Raji (cell line): ENCODE results near the gene ABHD16B.

Source experiments
- POLR2A ChIP-seq: IDR thresholded peaks from 2 replicates; pipeline ENCODE4 v1.6.1; 2011; ENCODE audit warnings: low read depth, low read length, control low read depth; ENCODE audit not compliant: insufficient read depth

Gene ABHD16B

DNA sequence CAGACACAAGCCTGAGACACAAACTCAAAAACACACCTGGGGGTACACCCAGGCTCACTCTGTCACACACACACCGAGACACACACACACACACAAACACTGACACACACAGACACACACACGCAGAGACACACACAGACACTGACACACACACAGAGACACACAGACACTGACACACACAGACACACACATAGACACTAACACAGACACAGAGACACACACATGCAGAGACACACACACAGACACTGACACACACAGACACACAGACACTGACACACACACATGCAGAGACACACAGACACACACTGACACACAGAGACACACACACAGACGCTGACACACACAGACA is 14.4 kb upstream of the ABHD16B start:
- TF ChIP-seq POLR2A: no peak

DNA sequence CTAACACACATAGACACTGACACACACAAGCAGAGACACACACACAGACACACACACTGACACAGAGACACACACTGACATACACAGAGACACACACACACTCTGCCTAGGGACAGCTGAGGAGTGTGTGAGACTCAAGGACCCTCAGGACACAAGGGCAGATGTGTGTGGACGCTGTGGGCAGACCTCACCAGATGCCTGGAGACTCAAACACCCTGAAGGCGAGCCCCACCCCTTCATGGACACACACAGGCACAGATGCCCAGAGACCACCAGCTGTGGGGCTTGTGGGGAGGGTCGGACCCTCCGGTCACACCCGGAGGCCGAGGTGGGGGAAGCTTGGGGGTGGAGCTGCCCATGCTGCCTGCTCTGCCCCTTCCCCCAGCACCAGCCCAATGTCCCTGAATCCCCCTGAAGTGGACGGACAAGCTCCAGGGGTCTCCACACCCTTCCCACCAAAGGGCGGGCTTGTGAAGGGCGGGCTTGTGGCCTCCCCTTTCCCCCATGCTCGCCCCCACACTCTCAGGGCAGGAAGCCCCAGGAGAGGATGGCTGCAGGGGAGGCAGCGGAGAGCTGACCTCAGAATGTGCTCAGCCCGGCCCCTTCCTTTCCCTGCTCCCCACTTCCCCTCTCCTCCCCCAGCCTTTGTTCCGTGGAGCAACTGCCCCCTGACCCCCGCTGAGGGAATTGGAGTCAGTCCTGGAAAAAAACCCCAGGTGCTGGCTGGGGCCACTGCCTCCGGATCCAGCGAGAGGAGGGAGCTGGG is 13.9 kb upstream of the ABHD16B start:
- no peak for TF ChIP-seq POLR2A

DNA sequence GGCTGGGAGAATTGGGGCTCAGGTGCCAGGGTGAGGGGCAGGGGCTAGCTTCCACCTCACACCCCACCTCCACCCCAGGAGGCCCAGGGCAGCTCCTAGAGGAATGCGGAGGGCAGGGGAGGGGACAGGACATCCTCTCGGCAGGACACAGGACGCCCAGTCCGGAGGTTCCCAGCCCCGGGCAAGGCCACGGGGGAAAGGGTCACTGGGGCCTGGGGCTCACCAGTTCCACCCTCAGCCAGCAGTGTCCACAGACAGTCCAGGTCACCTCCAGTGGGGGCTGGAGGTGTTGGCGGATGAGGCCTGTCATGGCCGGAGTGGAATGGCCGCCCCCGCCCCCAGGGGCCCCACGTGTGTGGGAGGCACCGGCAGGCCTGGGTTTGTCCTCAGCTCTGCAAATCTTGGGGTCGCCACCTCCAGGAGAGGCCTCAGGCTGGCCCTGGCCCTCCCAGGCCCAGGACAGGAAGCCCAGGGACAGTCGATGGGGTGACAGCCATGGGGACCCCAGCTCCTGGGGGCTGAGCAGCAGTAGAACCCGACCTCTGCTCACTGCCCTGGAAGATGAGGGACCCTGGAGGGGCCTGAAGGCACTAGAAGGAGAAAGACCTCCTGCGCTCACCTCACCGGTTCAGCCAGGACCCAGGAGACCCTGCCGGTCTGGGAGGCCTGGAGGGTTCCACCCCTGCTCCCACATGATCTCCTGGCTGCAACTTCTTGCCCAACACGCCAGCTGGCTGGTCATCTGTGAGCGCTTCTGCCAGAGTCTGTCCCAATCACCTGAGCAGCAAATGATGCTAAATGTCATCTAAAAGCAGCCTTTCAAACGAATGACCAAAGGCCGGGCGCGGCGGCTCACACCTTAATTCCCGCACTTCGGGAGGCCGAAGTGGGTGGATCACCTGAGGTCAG is 13.0 kb upstream of the ABHD16B start:
- no peak for TF ChIP-seq POLR2A

DNA sequence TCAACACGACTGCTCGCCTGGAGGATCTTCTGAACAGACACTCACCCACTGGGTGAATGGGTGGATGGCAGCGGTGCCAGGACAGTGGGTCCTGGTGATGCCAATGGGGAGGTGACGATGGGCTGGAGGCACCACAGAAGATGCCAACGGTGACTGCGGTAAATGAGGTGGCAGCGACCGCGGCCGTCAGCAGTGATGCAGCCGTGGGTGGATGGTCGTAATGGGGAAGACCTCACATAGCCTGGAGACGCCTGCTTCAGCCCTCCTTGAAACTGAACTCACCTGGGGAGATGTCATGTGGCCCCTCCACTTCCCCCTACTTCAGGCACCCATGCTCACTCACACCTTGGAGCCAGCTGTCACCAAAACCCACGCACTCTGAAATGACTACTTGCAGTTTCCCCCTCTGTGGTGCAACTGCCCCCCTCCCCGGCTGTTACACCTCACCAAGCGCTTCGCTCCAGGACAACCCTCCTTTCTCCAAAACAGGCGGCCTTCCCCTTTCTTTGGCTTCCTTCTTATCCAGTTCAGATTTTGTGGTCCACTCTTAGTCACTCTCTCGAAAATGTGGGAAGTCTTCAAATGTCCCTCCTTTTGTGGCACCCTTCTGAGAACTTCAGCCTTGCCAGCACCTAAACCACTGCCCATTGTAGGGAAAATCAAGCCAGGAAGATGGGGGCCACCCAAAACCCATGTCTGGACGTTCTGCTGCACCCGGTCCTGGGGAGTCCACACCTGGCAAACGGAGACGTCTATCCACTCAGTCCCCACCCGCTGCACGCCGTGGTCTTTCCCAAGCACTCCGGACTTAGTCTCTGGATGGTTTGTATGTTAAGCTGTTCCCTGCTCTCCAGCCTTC is 10.4 kb upstream of the ABHD16B start:
- no peak for TF ChIP-seq POLR2A

DNA sequence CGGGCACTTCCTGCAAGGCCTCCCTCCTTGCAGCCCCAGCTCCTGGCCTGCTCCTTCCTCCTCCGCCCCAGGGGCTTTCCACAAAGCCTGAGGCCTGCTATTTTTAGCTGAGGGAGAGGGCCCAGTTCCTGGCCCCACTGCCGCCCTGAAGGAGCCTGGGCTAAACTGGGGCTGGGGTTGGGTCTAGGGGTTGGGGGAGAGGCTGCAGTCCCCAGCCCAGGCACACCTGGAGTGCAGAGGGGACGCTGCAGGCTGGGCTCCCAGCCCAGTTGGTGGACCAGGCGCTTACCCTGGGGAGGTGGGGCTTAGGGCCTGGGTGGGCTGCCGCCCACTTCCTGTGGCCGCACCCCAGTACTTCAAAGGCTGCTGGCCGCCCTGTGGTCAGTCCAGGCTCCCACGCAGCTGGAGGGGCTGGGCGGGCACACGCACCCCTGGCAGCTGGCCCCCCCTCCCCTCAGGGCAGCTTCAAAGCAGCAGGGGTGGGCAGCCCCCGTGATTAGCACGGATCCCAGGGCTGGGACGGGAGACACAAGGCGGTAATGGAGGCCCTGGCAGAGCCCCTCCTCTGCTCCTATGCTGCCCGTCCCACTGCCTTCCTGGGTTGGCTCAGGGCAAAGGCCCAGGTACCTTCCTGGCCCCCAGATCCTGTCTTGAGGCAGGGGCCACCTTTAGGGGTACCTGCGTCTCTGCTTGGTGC is 7.1 kb upstream of the ABHD16B start:
- TF ChIP-seq POLR2A: no peak

DNA sequence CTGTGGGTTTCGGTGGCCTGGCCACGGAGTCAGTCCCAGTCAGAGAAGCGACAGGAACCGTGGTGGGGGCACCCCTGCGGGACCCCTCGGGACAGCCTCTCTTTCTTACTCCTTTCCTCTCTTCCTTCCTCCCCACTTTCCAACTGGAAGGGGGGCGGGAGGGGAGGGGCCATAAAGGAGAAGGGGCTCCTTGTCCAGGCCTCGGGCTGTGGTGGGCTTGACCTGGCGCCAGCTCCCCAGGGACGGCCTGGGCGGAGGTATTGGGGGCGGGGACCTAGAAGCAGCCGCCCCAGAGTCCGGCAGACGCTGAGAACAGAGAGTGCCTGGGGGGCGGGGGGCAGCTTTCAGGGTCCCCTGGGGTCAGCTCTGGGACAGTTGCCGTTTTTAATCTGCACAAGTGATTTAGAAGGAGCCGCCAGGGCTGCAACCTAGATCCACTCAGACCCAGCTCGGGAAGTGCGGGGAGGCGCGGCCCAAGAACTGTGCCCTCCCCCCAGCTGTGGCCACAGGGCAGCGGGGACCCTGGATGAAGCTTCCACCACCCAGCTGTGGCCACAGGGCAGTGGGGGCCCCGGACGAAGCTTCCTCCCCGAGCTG is 6.4 kb upstream of the ABHD16B start:
- TF ChIP-seq POLR2A: no peak

DNA sequence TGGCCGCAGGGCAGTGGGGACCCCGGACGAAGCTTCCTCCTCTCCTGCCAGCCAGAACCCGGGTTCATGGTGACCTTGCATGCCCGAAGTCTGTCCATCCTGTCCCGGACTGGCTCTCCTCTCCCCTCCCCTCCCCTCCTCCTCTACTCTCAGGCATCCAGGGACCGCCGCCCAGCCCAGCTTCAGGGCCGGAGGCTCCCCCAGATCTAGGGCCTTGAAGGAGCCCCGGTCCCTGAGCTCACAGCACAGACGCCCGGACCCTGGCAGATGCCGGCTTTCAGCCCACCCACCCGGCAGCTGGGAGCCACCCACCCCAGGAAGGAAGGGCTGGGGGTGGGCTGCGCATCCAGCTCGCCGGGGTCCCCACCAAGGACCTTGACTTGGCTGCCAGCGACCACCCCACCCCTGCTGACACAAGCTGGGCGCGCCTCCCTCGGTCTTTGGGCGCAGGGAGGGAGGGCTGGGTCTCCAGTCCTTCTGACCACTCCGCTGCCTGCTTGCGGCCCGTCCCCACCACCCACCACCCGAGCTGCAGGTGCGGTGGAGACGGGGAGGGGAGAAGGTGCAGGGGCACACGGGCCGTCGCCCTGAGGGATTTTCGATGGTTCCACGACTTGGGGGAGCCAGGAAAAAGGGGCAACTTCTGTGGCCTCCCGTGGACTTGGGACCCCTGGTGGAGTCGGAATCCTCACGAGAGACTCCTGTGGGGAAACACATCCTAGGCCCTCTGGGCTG is 5.8 kb upstream of the ABHD16B start:
- TF ChIP-seq POLR2A: no peak

DNA sequence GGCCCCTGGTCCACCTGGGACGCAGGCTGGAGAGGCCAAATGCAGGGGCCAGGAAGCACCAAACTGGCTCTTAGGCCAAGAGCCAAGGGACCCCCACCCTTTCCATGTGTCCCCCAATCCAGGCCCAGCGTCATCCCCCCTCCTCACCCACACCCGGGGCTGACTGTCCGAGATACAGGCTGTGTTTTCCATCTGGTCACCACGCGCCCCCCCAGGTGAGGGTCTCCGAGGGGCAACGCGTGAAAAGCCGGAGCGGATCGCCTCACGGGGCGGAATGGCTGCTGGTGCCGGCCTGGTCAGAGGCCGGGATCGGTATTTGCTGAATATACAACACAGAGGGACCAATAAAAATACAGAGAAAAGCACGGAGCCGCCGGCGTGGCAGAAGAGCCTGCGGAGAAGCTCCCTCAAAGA is 5.2 kb upstream of the ABHD16B start:
- TF ChIP-seq POLR2A: no peak; the same call in 1 of the 2 replicates

DNA sequence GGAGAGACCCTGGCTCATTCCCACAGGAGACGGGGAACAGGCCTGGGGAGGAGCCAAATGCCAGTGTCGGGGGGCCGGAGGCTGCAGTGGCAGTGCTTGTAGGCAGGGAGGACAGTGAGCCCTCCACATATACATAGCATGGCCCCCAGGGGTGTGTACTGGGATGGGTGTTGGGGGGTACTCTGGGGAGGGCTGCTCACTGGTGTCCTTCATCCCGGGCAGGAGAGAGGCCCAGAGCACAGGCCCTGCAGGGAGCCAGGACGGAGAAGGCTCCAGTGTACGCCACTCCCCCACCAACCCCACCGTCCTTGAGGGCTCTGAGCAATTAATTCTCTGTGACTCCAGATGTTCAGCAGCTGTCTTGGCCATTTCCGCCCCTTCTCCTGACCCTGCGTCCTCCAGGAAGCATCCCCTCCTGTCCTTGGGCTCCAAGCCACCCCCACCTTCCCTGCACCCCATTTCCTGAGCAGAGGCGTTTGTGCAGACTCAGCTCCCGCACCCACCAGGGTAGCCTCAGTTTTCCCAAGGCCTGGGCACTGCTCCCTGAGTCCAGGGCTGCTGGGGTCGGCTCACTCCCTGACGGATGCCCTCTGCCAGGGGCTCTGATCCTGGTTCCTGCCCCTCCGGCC is 3.4 kb upstream of the ABHD16B start:
- TF ChIP-seq POLR2A: peak; percentile 35; the same call in 1 of the 2 replicates

DNA sequence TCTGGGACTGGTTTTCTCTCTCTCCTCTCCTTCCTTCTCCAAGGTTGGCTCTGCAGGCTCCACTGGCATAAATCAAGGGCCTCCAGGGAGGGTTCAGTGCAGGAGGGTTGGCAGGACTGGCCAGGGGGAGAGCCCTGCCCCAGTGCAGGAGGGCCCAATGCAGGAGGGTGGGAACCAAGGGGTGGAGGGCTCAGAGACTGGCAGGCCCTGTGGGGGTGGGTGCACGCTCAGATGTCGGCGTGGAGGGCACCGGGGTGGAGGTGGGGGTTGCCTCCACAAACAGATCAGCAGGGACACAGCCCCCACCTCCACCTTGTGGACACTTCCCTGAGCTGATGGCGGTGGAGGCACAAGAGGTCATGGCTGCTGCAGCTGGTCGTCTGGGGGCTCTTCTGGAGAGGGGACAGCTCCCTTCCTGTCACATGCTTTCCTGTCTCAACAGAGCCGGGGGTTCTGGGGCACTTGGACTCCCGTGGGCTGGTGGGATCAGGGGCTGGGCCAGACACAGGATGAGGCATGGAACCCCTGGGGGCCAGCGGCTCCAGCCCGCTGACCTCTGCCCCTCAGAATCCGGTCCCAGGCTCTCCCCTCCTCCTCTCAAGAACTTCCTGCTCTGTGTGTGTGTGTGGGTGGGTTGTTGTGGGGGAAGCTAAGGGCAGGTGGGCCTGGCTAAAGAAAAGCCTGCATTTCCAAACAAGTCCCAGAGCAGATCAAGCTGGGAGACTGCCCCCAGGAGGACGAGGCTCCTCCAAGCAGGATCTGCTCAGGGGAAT is 2.7 kb upstream of the ABHD16B start:
- peak; percentile 37 for TF ChIP-seq POLR2A

DNA sequence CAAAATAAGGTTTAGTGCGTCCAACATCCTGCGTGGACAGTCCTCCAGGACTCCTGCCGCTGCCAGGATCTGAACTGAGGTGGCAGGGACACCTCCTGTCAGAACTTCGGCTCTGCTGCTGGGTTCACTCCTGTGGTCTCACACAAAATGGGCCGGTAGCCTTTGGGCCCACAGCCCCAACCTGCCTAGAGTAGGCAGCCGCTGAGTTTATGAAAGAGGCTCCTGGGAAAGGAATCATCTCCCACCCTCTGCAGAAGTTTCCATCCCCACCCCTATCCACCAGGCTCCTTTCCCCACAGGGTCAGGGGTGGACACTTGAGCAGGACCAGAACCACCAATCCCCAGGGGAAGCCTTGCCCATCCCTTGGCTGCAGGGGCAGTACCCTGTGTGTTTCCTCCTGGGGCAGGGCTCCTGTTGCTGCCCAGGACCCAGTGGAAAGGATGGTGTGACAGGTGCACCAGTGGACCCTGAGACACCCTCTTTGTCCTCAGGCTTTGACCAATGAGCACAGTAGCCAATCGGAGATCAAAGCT is 2.1 kb upstream of the ABHD16B start:
- TF ChIP-seq POLR2A: peak; percentile 33; the same call in 1 of the 2 replicates
